HUES64 (cell line): ENCODE data around the gene TLX1.
A peak's percentile ranks its signal among the peaks of the same experiment; 100 is the strongest.

ENCODE experiments used
- H3K27ac ChIP-seq: 2 replicates; pipeline ENCODE4 v1.7.0; 2013; ENCODE audit warnings: low read depth, low read length, inconsistent platforms
- H3K27me3 ChIP-seq: 2 replicates; pipeline ENCODE4 v1.6.1; 2013; ENCODE audit warnings: mild to moderate bottlenecking, low read length; ENCODE audit not compliant: insufficient read depth
- H3K36me3 ChIP-seq: 2 replicates; pipeline ENCODE4 v1.6.1; 2013; ENCODE audit warnings: mild to moderate bottlenecking, low read length; ENCODE audit not compliant: insufficient read depth
- H3K4me1 ChIP-seq: 2 replicates; pipeline ENCODE4 v1.6.1; 2013; ENCODE audit warnings: mild to moderate bottlenecking, low read length, moderate library complexity; ENCODE audit not compliant: insufficient read depth
- H3K4me3 ChIP-seq: 2 replicates; pipeline ENCODE4 v1.5.1; 2013; ENCODE audit warnings: mild to moderate bottlenecking, low read length, moderate library complexity
- H3K9ac ChIP-seq: 2 replicates; pipeline ENCODE4 v1.6.1; 2013; ENCODE audit warnings: mild to moderate bottlenecking, low read depth, low read length
- H3K9me3 ChIP-seq: 2 replicates; pipeline ENCODE4 v1.6.1; 2013; ENCODE audit warnings: low read depth, low read length; ENCODE audit not compliant: insufficient read depth
- WGBS: fragments of 150-250, 120-280 bp; methylation state at CpG from one replicate; pipeline ENCODE4 v1.1.7; 2013; ENCODE audit warnings: missing lambda C conversion rate; 5-methylcytosine and 5-hydroxymethylcytosine counted together

Gene TLX1

DNA sequence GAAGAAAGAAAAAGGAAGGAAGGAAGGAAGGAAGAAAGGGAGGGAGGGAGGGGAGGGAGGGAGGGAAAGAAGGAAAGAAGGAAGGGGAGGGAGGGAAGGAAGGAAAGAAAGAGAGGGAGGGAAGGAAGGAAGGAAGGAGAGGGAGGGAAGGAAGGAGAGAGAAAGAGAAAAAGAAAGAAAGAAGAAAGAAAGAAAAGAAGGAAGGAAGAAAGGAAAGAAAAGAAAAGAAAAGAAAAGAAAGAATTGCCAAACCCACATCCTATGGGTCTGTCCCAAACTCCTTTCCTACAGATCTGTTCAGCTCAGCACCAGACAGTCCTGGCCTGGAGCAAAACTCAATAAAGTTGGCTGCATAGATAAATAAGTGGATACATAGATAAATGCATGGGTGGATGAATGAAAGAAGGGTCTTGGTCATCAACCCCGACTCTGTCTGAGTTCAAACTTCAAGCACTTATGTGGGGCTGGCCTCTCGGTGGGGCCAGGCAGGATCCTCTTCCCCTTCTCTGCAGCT is 17.2 kb upstream of the TLX1 start:
- Histone ChIP-seq H3K36me3 (no peaks in the 10 kb centered on the region), H3K27ac (no peak overlapping the region), H3K9ac (no peak overlapping the region), H3K4me3 (no peak overlapping the region), H3K9me3 (no peaks in the 10 kb centered on the region), H3K4me1 (no peaks in the 10 kb centered on the region), H3K27me3 (peaks cover 57% of the 10 kb centered on the region)
- WGBS: 81% methylated on average over 2 of the region's 2 CpGs

- 94% methylated on average over 2 of the region's 2 CpGs for WGBS
- no peaks in the 10 kb centered on the region for H3K9me3 ChIP-seq
Measured at GRCh38 chr10:101114646-101115045, 16.5 kb upstream of the TLX1 start.

GRCh38 chr10:101116754-101117153 is 14.3 kb upstream of the TLX1 start:
- Histone ChIP-seq H3K4me3 (no peak overlapping the region), H3K4me1 (no peaks in the 10 kb centered on the region), H3K9me3 (no peaks in the 10 kb centered on the region), H3K27ac (no peak overlapping the region), H3K27me3 (peaks cover 85% of the 10 kb centered on the region), H3K36me3 (no peaks in the 10 kb centered on the region), H3K9ac (no peak overlapping the region)
- WGBS: 87% methylated on average over 6 of the region's 6 CpGs

More at GRCh38 chr10:101114646-101115045, 16.5 kb upstream of the TLX1 start:
- Histone ChIP-seq H3K27ac (no peak overlapping the region), H3K9ac (no peak overlapping the region), H3K27me3 (peaks cover 64% of the 10 kb centered on the region), H3K4me3 (no peak overlapping the region), H3K4me1 (no peaks in the 10 kb centered on the region), H3K36me3 (no peaks in the 10 kb centered on the region)

- no CpG with 5 or more reads among the region's 1 CpG for WGBS
- no peak overlapping the region for H3K9ac ChIP-seq
- H3K4me3 ChIP-seq: no peak overlapping the region
- H3K27ac ChIP-seq: no peak overlapping the region
- H3K9me3 ChIP-seq: no peaks in the 10 kb centered on the region
- H3K27me3 ChIP-seq: peaks cover 91% of the 10 kb centered on the region
- no peaks in the 10 kb centered on the region for H3K4me1 ChIP-seq
- no peaks in the 10 kb centered on the region for H3K36me3 ChIP-seq
Measured at GRCh38 chr10:101118031-101118430, 13.1 kb upstream of the TLX1 start.

GRCh38 chr10:101120520-101120883 is 10.6 kb upstream of the TLX1 start:
- no peak overlapping the region for H3K9ac ChIP-seq
- H3K27me3 ChIP-seq: peaks cover 96% of the 10 kb centered on the region
- no peaks in the 10 kb centered on the region for H3K36me3 ChIP-seq
- H3K4me3 ChIP-seq: no peak overlapping the region
- 96% methylated on average over 2 of the region's 2 CpGs for WGBS
- no peaks in the 10 kb centered on the region for H3K4me1 ChIP-seq
- no peak overlapping the region for H3K27ac ChIP-seq
- no peaks in the 10 kb centered on the region for H3K9me3 ChIP-seq

DNA sequence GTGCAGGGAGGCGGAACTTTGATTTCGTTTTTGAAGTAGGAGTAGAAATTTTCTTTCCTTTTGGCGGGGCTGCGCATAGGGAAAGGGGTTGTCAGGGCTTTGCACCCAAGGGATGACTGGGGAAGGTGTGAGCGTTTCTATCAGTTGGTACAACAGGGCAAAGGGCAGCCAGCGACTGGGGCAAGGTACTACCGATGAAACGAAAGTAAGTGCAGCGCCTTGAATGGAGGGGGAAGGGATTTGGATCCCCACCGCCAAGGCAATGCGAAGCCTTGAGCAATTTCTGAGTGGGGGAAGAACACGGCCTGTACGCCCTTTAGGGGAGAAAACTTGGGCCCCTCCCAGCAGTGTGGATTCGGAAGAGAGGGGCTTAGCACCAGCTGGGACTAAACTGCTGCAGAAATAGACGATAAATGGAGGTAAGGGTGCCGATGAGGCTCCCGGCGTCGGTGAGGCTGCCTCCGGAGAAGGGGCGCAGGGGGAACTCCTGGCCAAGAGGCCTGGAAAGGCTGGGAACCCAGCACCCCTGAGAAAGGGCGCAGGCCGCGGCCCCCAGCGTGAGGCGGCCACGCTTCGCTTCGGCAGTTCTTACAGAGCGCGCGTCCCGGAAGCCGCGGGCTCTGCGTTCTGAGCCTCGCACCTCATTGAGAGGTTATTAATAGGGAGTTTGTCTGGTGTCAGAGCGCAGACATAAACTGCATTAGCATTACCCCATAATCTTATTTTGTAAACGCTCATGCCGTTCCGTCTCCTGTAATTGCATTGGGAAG is 10.0 kb upstream of the TLX1 start:
- H3K9me3 ChIP-seq: no peaks in the 10 kb centered on the region
- H3K4me1 ChIP-seq: no peaks in the 10 kb centered on the region
- 10% methylated on average over 40 of the region's 41 CpGs for WGBS
- no peak overlapping the region for H3K27ac ChIP-seq
- peak overlapping the region; percentile 25 for H3K4me3 ChIP-seq
- no peaks in the 10 kb centered on the region for H3K36me3 ChIP-seq
- no peak overlapping the region for H3K9ac ChIP-seq
- H3K27me3 ChIP-seq: peaks cover 100% of the 10 kb centered on the region

GRCh38 chr10:101121654-101122031 is 9.5 kb upstream of the TLX1 start:
- no peaks in the 10 kb centered on the region for H3K4me1 ChIP-seq
- H3K4me3 ChIP-seq: peak overlapping the region; percentile 25; the same call in 1 of the 2 replicates
- H3K27ac ChIP-seq: no peak overlapping the region
- WGBS: 9% methylated on average over 15 of the region's 15 CpGs
- H3K9ac ChIP-seq: no peak overlapping the region
- peaks cover 100% of the 10 kb centered on the region for H3K27me3 ChIP-seq
- H3K36me3 ChIP-seq: no peaks in the 10 kb centered on the region
- no peaks in the 10 kb centered on the region for H3K9me3 ChIP-seq

- Histone ChIP-seq H3K4me3 (no peak overlapping the region), H3K9ac (no peak overlapping the region), H3K27me3 (peaks cover 100% of the 10 kb centered on the region), H3K4me1 (no peaks in the 10 kb centered on the region), H3K36me3 (no peaks in the 10 kb centered on the region), H3K27ac (no peak overlapping the region), H3K9me3 (no peaks in the 10 kb centered on the region)
- 51% methylated on average over 16 of the region's 16 CpGs for WGBS
Measured at GRCh38 chr10:101122270-101123084, 8.6 kb upstream of the TLX1 start.

DNA sequence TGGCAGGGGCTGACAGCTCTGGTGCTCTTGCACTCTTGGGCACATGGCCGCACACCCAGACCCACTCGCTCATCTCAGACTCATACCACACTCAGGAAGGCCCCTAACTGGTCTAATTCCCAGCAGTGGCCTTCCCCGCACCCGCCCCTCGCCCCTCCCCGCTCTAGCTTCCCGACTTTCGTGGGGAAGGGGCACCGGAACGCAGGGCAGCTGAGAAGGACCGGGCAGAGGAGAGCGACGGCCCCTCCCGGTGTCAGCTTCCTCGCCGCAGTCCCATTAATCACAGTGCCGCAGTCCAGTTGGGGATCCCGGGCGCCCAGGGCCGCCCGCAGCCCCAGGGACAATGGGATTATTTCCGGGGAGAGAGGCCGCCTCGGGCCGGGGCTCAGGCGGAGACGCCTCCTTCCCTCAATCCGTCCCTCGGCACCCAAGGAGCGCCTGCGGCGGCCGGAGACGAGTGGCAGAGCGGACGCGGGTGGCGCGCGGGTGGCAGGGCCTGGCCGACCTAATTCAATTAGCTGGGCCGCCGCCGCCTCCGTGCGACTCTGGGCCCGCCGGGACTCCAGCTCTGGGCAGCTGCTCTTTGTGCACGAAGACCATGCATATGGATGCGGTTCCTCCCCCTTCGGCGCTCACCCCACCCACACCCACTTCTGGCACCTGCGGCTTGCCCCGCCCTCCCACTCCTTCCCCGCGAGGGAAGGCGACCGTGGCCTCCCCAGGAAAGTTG is 7.8 kb upstream of the TLX1 start:
- no peaks in the 10 kb centered on the region for H3K36me3 ChIP-seq
- no peaks in the 10 kb centered on the region for H3K4me1 ChIP-seq
- H3K4me3 ChIP-seq: peak overlapping the region; percentile 17
- WGBS: 3% methylated on average over 58 of the region's 58 CpGs
- no peak overlapping the region for H3K9ac ChIP-seq
- no peak overlapping the region for H3K27ac ChIP-seq
- H3K9me3 ChIP-seq: no peaks in the 10 kb centered on the region
- H3K27me3 ChIP-seq: peaks cover 100% of the 10 kb centered on the region

DNA sequence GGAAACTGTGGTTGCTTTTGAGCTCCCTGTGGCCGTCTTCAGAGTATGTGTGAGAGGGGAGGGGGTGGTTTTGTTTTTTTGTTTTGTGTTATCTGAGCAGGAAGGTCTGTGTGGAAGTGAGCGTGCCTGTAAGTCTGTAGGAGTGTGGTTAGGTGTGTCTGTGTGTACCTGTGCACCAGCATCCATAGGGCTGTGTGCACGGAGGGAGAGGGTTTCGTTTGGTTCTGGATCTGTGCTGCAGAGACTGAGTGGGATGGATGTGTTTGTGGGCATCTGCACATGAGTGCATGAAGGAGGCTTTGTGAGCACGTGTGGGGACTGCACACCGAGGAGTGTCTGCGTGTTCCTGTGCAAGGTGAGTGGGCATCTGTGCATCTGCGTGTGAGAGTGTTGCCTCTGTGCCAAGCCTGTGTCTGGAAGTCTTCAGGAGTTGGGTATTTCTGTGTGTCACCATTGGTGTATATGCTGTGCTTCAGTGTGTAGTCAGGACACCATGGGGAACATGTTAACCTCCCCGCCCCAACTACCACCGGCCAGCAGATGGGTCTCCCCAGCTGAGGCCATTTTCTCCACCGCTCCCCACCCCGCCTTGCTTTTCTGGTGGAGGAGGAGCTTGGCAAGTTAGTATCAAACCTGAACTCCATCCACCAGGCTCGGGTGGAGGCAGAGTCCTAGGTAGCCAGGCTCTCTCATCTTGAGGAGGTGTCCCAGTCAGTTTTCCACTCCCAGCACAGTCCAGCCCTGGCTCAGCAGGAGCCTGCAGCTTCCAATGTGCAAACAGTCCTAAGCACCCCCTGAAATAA is 7.1 kb upstream of the TLX1 start:
- Histone ChIP-seq H3K4me3 (no peak overlapping the region), H3K36me3 (no peaks in the 10 kb centered on the region), H3K9ac (no peak overlapping the region), H3K4me1 (no peaks in the 10 kb centered on the region), H3K9me3 (no peaks in the 10 kb centered on the region), H3K27me3 (peaks cover 100% of the 10 kb centered on the region), H3K27ac (no peak overlapping the region)
- WGBS: 36% methylated on average over 11 of the region's 13 CpGs
